Umbilical cord (tissue), 2 donors: Measurements from ENCODE around the gene ALG14. TPM values are rescaled to one million over a fixed set of nuclear protein-coding genes. Genes with fewer than 3 reads are reported as not detected.
"Not testable (repeated sequence)": the region's sequence is repeated elsewhere in the genome, so short reads cannot be mapped to it uniquely, and the experiment has no call there.

Source experiments
- DNase-seq: peaks from one replicate; pipeline ENCODE4 v3.0.0-alpha.2; 2015; ENCODE audit warnings: low spot score
- total RNA-seq: library from RNA; depleted of rRNA; stranded (reverse); fragments of >200 nt; gene quantifications from one replicate; pipeline ENCODE4 v1.2.3, GENCODE V29; 2014; ENCODE audit warnings: low replicate concordance; ENCODE audit not compliant: insufficient read depth

Gene ALG14
- total RNA-seq, 1 donor from 2014 or later = 8.9 TPM

DNA sequence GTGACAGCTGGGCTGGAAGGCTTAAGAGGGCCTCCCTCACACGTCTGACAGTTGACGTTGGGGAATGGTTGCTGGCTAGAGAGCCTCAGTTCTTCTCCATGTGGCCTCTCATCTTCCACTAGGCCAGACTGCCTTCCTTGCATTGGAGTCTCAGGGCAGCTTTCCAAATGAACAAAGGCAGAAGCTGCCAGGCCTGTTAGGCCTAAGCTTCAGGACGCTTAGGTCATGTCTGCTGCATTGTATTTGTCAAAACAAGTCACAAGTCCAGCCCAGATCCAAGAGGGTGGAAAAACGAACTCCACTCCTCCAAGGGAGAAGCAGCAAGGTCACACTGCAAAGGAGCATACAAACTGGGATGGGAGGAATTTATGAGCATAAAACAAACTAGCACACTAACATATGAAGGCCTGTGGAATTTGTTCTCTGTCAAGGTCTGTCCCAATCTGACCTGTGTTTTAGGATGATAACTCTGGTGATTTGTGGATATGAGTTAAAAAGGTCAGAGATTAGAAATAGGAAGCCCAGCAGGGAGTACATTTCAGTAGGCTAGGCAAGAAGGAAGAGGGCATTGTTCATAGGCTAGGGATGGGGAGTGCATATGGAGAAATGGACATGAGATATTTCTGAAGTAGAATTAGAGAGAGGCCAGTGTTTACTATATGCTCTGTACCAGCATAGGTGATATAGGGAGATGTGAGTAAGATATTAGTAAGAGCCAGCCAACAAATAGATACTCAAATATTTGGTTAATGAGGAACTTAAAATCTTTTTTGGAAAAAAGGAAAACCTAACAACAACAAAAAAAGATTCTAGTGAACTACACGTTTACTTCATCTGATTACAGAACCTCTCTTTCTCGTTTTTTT, 116.8 kb downstream of the ALG14 start:
- DNase-seq = peak; percentile 83

DNA sequence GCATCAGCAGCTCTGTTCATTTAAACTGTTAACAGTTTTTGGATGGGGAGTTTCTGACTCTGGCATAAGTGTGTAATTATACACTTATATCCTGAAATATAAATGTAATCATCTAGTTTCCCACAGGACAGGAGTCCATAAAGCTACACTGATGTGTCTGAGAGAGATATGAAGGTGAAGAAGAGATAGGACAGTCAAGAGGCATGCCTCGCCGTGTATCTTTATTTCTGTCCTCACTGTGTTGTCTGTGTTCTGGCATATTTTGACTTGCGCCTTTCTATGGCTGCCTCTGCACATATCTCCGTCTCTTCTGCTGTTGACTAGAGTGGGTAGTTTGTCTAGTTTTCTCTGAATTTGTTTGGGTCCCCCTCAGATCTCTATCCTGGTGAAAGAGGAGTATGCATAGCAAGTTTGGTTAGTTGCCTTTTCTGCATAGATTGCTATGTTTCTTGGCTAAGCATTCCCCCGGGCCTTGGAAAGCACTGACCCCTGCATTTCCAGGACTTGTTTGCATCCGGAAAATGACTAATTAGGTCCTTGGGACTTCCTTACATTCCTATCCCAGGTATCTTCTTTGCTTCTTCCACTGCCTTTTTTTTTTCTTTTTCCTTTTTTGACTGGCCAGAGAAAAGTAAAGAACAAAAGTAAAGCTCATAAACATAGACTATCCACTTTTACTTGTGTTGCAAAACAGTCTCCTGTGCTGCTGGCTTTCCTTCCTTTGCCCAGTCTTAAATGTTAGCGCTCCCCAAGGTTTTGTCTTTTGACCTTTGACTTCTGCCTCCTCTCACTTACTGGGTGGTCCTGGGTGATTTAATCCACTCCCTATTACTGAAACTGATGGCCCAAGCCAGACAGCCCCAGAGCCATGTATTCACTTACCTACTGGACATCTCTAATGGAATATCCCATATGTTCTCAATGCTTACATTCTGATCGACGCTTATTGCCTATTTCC, 118.2 kb downstream of the ALG14 start:
- peak; percentile 47 for DNase-seq

DNA sequence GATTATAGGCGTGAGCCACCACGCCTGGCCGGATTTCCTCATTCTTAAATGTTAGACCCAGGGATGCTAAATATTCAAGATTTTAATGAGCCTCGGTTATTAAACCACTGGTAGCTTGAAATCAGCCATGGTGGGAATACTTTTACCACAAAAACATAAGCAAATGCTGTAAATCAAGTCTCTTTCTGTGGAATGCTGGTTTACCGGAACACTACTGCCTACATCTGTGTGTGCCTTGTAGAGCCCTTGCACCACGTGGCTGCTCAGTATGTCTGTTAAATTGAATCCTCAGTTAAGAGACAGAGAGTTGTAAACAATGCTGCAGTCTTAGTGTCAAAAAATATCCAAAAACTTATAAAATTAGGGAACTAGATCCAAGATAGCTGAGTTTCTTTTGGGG, 119.0 kb downstream of the ALG14 start:
- peak; percentile 74 for DNase-seq

DNA sequence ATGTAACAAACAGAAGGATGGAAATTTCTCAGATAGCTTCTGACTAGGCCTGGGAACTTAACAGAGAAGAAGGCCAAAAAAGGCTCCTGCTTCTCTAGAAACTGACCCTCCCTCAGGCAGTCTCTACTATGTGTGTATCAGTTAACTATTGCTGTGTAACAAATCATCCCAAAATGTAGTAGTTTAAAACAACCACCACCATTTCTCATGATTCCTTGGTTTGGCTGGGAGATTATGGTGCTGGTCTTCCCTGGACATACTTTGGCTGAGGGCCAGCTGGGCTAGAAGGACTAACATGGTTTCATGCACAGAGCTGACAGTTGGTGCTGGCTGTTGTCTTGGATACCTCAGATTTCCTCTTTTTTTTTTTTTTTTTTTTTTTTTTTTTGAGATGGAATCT, 119.6 kb downstream of the ALG14 start:
- no peak for DNase-seq

DNA sequence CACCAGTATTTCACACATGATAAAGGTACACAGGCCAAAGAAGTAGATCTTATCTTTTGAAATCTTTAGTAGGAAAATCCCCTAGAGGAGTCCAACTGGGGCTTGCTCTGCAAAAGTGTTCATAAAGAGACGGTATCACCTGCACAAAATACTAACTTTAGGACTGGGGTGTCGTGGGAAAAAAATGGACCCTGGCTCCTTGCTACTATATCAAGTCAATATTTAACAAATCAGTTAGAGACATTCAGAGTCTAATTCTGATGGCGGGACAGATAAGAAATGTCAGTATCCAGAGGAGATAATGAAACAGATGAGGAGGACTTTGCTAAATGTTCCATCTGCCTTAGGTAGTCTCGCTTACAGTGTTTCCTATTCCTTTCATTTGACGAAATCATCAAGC, 120.2 kb downstream of the ALG14 start:
- DNase-seq = no peak

DNA sequence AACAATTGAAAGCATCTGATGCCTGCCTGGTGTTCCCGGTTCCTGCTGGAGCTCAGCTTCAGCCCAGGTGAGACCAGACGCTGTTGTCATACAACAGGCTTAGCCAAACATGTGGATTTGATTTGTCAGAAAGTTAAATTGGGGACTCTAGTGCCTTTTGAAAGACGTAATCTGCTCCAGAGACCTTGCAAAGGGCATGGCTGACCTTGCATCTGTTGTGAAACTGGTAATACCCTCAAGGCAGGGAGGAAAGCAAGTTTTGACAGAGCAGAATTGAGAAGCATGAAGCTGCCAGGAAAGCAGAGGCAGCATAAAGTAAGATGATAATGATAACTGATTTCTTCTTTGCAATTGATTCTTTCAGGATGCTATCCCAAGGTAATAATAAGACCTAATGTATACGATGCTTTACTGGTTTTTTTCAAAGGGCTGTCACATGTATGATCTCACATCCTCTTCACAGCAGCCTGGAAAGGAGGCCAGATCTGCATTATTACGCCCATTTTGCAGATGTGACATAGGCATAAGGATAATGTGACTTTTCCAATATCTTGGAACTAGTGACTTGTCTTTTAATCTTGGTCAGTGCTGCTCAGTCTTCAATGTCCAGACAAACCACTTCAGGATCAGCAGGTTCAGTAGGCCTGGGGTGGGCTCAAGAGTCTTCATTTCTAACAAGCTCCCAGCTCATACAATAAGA, 121.1 kb downstream of the ALG14 start:
- DNase-seq = peak; percentile 67

DNA sequence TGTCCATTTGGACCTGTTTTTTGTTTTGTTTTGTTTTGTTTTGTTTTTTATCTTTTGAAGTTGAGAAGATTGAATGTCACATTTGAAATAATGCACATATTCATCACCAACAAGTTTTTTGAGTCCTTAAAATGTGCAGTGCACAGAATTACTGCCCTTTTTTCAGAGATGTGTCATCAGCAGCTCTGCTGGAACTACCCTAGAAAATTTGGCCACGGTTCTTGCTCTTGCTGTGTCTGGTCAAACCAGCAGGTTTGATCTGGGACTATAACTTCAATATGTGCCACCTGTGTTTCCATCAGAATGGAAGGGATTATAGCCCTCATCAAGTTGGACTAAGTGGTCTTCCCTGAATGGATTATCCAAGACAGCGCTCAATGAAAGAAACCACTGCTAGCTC, 121.7 kb downstream of the ALG14 start:
- no peak for DNase-seq

DNA sequence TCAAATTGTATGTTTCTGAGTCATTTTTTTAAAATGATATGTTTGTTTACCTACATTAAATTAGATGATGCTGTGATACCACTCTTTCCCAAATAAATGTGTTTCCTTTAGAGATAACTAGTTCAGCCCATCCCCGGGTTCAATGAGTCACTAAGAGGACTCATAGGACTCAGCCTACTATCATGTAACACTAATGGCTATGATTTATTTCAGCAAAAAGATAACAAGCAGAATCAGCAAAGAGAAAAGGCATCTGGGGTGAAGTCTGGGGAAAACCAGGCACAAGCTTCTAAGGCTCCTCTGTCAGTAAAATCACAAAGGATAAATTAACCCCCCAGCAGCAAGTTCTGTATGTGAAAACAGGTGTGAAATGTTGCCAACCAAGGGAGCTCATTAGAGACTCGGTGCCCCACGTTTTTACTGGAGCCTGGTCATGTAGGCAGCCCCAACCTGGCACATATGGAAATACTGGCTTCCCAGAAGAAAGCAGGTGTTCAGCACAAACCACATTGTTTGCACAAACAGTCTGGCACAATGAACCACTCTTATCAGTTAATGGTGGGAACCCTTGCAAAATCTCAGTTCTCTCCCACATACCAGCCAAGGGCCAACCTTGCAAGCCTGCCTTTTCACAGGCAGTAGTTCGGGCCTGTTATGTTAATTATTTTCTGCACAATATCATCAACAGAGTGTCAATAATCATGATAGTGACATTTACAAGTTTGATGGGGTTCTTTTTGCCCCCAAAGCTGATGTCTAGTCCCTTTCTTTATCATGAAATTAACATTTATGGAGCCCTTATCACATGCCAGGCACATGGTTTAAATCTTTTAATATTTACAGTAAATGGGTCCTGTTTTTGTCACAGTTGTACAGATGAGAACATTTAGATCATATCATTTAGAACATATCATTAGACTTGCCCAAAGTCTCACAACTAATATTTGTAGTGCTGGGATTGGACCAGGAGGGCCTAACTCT, 122.8 kb downstream of the ALG14 start:
- peak; percentile 66 for DNase-seq

DNA sequence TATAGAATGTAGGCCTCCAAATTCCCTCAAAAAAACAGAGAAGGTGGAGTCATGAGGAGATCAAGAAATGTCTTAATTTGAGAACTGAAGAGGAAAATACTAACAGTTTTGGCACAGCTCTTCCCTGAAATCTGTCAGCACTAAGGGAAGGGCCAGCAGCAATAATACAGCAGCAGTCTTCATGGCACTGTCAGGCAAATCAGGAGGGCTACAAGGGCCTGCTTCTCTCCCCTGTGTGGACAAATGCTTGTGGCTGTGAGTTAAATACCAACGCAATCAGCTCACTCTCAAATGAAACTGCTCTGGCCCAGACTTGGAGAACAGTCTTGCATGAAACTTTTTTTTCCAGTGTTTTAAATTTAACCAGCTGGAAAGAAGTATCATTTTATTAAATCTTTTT, 125.3 kb downstream of the ALG14 start:
- DNase-seq = peak; percentile 85

DNA sequence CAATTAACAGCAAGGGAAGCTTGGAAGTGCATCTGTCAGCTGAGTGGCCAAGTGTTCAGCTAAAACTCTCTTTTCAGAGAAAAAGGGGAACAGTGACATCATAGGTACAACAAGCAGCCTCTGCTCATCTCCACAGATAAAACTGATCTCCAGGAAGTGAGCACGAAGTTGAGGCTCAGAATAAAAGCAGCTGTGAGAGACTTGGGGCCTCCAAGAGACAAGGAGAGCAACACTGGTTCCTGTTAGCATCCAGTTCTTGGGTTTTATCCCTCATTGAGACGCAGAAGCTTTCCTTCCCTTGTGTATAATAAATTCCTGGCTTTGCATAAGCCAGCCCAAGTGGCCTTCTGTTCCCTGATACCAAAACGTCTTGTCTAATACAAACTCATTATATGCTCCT, 125.9 kb downstream of the ALG14 start:
- peak; percentile 90 for DNase-seq

DNA sequence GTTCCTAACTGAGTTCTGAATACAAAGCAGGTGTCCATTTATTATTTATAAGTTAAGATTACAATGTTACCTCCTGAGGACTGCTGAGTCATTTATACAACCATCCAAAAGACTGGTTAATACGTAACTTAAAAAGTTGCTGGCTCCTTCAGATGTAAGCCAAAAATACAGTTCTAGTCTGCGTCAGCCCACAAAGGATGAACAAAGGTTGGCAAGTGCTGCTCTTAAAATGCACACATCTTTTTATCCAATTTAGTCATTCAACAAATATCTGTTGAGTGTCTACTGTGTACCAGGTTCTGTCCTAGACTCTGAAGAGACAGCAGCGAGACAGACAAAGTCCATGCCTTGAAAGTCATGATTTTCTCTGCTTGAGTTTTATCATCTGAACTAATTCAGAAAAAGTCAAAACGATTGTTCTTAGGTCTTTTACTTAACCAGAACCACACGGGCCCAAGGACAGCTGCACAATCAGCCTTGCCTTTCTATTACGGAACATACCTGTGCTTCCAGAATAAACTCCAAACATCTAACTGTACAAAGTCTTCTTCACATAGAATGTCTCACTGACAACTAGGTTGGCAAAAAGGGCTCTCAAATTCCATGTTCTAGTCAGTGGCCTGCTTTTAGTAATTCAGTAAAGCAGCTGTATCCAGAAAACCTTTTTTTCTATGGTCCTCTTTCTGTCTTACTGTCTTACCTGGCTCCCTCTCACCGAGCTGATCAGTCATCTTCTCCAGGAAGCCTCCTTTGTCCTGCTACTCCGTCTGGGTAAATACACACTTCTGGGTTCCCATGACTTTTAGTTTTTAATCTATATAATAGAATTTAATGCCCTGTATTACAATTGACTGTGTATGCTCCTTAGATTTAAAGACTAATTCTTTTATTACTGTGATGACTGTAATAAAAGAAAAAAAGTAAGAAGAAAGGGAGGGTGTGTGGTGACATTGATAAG, 130.3 kb downstream of the ALG14 start:
- no peak for DNase-seq

DNA sequence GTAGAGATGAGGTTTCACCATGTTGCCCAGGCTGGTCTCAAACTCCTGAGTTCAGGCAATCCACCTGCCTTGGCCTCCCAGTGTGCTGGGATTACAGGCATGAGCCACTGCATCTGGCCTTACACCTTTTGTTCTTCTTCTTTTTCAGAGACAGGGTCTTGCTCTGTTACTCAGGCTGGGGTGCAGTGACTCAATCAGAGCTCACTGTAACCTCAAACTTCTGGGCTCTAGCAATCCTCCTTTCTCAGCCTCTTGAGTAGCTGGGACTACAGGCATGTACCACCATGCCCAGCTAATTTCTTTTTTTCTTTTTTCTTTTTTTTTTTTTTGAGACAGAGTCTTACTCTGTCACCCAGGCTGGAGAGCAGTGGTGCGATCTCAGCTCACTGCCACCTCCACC, 131.3 kb downstream of the ALG14 start:
- DNase-seq = not testable (repeated sequence)

DNA sequence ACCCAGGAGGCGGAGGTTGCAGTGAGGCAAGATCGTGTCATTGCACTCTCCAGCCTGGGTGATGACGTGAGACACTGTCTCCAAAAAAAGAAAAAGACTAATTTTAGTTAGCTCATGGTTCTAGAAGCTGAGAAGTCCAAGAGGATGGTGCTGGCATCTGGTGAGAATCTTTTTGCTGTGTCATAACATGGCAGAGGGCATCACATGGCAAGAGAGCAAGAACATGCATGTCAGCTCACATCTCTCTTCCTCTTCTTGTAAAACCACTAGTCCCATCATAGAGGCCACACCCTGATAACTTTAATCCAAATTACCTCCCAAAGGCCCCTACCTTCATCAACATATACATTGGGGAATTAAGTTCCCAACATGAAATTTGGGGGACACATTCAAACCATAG, 132.0 kb downstream of the ALG14 start:
- DNase-seq = no peak

DNA sequence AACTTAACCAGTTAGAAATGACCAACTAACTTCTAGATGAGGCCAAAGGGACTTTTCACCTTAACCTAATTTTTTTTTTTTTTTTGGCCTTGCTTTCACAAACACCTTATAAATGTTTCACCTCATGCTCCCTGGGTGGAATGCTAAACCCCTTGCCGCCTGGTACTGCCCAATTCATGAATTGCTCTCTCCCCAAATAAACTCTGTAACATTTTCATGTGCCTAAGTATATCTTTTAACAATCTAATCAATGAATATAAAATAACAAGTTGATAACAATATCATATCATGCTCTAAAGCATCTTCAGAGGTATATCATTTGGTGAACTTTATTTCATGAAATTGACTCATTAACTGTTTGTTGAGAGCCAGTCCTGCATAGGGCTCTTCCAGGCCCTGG, 134.9 kb downstream of the ALG14 start:
- no peak for DNase-seq

DNA sequence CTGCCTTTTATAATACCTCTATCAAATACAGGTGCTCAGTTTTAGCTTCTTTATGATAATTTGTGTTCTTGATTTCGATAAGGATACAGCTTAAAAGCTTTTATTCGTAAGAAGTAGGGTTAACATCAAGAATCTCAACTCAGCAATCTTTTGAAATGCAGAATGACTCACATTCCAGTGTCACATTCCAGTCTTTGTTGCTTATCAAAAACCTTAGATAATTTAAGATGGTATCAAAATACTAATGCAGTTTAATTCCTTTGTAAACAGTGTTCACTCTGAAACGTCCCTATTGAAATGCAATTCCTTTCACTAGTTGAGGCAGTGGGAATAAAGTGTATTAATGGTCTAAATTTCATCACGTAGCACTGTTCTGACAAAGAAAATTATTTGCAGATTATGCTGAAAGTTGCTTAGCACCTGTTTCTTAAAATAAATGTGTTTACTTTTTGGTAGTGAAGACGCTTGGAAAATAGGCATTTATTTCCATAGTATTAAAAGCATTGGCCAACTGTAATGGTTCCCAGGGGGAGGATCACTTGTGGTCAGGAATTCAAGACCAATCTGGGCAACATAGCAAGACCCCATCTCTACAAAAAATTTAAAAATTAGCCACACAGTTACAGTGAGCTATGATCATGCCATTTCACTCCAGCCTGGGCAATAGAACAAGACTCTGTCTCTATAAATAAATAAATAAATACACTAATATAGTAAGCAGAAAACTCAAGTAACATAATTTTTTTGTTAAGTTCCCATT, 135.7 kb downstream of the ALG14 start:
- peak; percentile 66 for DNase-seq

DNA sequence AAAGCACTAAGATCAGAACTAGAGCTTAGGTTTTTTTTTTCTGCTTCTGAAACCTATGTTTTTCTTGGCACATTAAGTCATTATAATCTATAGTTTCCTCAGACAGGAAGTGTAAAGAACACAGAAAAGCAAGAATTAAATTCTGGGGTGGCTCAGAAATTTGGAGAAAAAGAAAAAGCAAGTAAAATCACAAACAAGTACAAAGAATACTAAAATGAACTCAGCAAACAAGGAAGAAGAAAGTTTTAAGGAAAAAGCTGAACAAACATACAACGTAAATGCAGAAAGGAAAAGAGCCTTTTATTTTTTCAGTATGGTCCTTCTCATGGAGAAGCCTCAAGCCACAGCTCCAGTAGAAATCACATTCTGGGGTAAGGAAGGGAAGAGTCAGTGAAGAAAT, 137.3 kb downstream of the ALG14 start:
- no peak for DNase-seq

DNA sequence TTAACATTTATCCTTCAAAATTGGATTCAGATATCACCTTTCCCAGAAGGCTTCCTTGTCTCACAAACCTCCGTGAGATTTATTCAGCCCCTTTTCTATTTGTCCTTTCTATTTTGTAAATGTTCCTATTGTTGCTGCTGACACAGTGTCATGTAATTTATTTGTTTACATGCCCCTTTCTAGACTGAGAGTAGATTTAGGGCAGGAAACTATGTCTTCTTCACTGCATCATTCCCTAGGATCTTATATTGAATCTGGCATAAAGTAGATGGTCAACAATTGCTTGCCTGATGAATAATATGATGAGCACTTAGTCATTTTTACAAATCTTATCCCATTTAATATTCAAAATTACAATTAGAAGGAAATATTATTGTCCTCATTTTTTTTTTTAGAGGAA, 137.7 kb downstream of the ALG14 start:
- no peak for DNase-seq

DNA sequence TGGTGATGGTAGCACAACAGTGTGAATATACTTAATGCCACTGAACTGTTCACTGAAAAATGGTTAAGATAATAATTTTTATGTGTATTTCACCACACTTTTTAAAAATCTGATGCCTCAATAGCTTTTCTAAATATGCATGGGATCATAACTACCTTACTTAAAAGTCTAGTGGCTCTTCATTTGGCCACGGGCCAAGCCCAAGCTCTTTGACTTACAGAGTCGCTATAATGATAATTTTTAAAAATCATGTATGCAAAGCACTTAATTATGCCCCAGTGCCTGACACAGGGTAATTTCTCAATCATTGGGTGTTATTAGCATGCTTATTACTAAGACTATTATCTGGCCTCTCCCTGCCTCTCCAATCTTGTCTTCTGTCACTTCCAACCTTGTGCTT, 138.2 kb downstream of the ALG14 start:
- no peak for DNase-seq
